Mammary epithelial cell (primary cell): Measurements from ENCODE around the gene LAX1.

Experiments
- CTCF ChIP-seq, 2 donors: IDR thresholded peaks in 1 of 2; conservative IDR thresholded peaks in 1 of 2; 2 replicates each; pipeline ENCODE4 v1.5.1; 2011 to 2012; ENCODE audit warnings: inconsistent platforms in 2 of 2, low read length in 2 of 2, mild to moderate bottlenecking in 2 of 2, control low read depth in 1 of 2, low read depth in 1 of 2; ENCODE audit not compliant: insufficient read depth in 1 of 2; ENCODE audit errors: extremely low read depth in 1 of 2
- EZH2 ChIP-seq: IDR thresholded peaks from 2 replicates; pipeline ENCODE4 v1.6.1; 2012; ENCODE audit warnings: low read length, inconsistent platforms, borderline replicate concordance

DNA sequence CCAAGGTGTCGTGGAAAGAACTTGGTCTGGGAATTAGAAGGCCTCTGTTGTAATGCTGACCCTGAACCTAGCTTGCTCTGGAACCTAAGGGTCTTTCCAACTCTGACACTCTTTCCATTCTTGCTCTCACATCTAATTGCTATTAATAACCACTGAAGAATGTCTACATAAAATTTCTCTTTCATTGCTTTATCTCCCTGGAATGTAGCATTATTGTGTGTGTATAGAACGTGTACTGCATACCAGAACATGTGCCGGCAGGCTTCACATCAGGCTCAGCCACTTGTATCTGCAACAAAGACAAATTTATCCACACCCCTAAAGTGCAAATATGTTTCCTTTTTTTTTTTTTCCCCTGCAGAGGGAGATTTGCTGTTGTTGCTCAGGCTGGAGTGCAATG, 13.9 kb upstream of the LAX1 start:
- TF ChIP-seq EZH2 (no peak), CTCF (conservative IDR thresholded peaks at IDR 0.05 in 1 of 2, IDR thresholded peaks at IDR 0.05 in 1 of 2; ENCODE audit: extremely low read depth in 1 of 2, insufficient read depth in 1 of 2, low read depth in 1 of 2, low read length in 2 of 2) (peak in 1 of 2 donors; percentile 22)
